Embryonic facial prominence (tissue), 1 donor: ENCODE data around the gene OR10C1.
"Not testable (repeated sequence)": the region's sequence is repeated elsewhere in the genome, so short reads cannot be mapped to it uniquely, and the experiment has no call there.

Experiments used
- DNase-seq: peaks from one replicate; pipeline ENCODE4 v3.0.0-alpha.2; 2016; ENCODE audit errors: extremely low spot score

The OR10C1 gene, protein sequence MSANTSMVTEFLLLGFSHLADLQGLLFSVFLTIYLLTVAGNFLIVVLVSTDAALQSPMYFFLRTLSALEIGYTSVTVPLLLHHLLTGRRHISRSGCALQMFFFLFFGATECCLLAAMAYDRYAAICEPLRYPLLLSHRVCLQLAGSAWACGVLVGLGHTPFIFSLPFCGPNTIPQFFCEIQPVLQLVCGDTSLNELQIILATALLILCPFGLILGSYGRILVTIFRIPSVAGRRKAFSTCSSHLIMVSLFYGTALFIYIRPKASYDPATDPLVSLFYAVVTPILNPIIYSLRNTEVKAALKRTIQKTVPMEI

GRCh38 chr6:29439006-29439405 is at the start of gene OR10C1:
Gene OR10C1 (plus strand): TSS chr6:29439306. CDS start chr6:29440016, 710 bp downstream.
- no peak for DNase-seq

- no peak for DNase-seq
These were observed 43.8 kb upstream of the OR10C1 start, which contains the start of gene OR12D2 for GRCh38 chr6:29395331-29395730. Gene OR12D2 (plus strand): TSS chr6:29395631. CDS start chr6:29396700, 1,069 bp downstream.

GRCh38 chr6:29399525-29399924 is 39.6 kb upstream of the OR10C1 start:
- no peak for DNase-seq

DNA sequence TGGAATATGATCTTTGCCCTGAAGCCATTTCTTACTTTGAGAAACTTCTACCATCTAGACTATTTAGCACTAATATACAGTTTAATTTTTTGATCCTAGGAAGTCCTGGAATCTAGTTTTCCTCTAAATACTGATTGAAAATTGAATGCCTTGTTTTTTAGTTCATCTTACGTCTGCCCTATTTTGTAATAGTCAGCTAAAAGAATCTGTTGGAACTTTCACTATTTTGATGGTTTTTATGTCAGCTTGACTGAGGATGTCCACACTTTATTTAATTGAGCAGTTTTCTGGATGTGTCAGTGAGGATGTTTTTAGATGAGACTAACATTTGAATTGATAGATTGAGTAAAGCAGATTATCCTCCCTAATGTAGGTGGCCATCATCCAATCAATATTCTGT is 35.3 kb upstream of the OR10C1 start:
- DNase-seq: no peak

GRCh38 chr6:29414588-29414987 is 24.5 kb upstream of the OR10C1 start, which contains the start of gene OR12D1:
Gene OR12D1 (plus strand): TSS chr6:29414928.
- no peak for DNase-seq

DNA sequence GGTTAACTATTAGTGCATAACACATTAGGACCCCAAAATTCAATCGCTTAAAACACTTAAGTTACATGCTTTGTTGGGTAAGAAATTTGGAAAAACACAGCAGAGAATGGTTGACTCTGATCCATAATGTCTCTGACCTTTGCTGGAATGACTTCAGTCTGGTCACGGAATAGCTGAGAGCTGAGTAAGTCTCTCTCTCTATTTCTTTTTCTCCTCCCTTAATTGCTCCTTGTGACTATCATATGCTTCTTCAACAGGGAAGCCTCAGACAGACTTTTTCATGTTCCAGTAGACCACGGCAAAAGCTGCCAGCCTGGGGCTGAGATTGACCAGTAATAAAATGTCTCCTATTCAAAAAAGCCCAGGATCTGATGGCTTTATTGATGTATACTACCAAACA is 19.6 kb upstream of the OR10C1 start:
- DNase-seq: no peak

- no peak for DNase-seq
These were observed 14.9 kb upstream of the OR10C1 start for GRCh38 chr6:29424168-29424567.

GRCh38 chr6:29424575-29424974 is 14.5 kb upstream of the OR10C1 start:
- DNase-seq: no peak

GRCh38 chr6:29425075-29425474 is 14.0 kb upstream of the OR10C1 start:
- no peak for DNase-seq

GRCh38 chr6:29426654-29427053 is 12.5 kb upstream of the OR10C1 start:
- DNase-seq: no peak

DNA sequence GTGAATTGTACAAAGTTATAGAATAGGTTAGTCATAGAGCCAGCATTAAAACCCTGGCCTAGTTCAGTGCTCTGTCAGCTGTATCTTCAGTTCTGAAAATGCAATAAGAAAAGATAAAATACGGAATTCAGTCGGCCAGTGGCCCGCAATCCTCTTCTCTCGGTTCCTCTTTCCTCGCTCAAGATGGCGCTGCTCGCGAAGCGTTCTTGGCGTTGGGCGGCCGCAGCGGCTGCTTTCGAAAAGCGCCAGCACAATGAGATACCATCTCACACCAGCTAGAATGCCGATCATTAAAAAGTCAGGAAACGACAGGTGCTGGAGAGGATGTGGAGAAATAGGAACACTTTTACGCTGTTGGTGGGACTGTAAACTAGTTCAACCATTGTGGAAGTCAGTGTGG is 2.4 kb upstream of the OR10C1 start:
- DNase-seq: not testable (repeated sequence)

GRCh38 chr6:29442719-29443118 is 3.6 kb downstream of the OR10C1 start:
- DNase-seq: no peak

DNA sequence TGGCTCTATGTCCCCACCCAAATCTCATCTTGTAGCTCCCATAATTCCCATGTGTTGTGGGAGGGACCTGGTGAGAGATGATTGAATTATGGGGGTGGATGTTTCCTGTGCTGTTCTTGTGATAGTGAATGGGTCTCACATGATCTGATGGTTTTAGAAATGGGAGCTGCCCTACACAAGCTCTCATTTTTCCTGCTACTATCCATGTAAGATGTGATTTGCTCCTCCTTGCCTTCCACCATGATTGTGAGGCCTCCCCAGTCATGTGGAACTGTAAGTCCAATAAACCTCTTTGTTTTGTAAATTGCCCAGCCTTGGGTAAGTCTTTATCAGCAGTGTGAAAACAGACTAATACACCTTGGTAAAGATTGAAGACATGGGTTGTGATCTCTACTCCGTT is 4.9 kb downstream of the OR10C1 start:
- DNase-seq: not testable (repeated sequence)

DNA sequence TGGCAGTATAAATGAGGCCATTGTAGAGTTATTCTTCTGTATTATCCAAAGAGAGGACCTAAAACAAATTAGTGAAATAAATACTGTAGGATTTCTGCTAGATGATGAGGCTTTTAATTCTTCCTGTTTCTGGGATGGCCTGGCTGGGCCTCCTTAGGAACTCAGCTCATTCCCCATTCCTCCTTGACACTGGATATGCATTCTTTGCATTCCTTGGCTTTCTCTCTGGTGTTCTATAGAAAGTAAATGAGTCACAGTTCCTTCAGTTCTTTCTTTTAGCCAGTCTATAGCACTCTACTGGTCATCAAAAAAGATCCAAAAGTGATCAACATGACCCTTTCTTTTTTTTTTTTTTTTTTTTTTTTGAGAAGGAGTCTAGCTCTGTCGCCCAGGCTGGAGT is 8.6 kb downstream of the OR10C1 start:
- DNase-seq: no peak

DNA sequence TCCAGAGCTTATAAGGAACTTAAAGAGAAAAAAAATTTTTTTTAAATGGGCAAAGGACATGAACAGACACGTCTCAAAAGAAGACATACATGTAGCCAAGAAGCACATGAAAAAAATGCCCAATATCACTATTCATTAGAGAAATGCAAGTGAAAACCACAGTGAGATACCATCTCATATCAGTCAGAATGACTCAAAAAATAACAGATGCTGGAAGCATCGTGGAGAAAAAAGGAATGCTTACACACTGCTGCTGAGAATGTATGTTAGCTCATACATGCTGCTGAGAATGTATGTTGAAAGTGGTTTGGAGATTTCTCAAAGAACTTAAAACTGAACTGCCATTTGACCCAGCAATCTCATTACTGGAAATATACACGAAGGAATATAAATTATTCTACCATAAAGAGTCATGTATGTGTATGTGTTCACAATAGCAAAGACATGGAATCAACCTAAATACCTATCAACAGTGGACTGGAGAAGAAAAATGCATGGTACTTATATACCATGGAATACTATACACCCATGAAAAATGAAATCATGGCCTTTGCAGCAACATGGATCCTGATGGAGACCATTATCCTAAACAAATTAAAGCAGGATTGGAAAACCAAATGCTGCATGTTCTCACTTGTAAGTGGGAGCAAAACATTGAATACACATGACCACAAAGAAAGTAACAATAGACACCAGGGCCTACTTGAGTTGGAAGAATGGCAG is 12.5 kb downstream of the OR10C1 start:
- no peak for DNase-seq

DNA sequence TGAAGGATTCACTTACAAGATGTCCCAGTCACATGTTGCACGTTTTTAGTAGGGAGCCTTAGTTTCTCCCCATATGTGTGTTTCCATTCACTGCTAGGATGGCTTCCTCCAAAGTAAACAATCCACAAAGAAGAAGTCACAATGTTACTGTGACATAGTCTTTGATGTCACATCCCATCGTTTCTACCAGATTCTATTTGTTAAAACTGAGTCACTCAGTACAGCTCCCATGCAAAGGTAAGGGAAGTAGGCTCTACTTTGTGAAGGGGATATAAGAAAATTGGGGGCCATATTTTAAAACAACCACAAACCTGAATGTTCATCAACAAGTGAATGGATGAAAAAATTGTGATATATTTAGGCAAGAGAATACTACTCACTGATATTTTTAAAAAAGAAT is 17.9 kb downstream of the OR10C1 start, which contains the start of the genes OR11A1 and OR2H1:
OR11A1 (minus strand) TSS at position 101 of the 400 bp plus-strand sequence. CDS start 29,430 bp downstream, outside the sequence.
OR2H1 (plus strand) TSS at position 185 of the 400 bp plus-strand sequence. CDS start 4,615 bp downstream, outside the sequence.
- no peak for DNase-seq

GRCh38 chr6:29461021-29461814 is 22.1 kb downstream of the OR10C1 start:
- no peak for DNase-seq

DNA sequence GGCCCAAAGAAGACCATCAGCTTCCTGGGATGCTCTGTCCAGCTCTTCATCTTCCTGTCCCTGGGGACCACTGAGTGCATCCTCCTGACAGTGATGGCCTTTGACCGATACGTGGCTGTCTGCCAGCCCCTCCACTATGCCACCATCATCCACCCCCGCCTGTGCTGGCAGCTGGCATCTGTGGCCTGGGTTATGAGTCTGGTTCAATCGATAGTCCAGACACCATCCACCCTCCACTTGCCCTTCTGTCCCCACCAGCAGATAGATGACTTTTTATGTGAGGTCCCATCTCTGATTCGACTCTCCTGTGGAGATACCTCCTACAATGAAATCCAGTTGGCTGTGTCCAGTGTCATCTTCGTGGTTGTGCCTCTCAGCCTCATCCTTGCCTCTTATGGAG is 22.9 kb downstream of the OR10C1 start:
- DNase-seq: no peak

DNA sequence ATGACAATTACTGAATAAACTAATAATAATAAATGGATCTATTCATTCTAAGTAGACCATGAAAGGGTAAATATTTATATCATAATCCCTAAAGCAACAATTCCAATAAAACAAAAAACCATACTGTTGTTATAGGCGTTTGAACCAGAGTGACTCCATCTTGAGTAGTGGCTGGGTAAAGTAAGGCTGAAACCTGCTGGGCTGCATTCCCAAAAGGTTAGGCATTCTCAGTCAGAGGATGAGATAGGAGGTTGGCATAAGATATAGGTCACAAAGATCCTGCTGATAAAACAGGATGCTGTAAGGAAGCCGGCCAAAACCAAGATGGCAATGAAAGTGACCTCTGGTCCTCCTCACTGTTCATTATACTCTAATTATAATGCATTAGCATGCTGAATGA is 26.2 kb downstream of the OR10C1 start:
- no peak for DNase-seq

DNA sequence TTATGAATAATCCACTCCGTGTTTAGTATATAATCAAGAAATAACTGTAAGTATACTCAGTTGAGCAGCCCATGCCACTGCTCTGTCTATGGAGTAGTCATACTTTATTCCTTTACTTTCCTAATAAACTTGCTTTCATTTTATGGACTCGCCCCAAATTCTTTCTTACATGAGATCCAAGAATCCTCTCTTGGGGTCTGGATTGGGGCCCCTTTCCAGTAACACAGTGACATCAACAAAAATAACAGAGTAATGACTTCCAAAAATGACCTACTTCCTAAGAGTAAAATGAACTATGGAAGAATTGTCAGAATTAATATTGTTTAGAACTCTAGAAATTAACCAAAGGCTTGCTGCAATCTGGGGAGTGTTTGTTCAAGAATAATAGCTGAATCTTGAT is 26.7 kb downstream of the OR10C1 start:
- DNase-seq: no peak

GRCh38 chr6:29466241-29466640 is 27.1 kb downstream of the OR10C1 start:
- DNase-seq: no peak

GRCh38 chr6:29474996-29475395 is 35.9 kb downstream of the OR10C1 start:
- no peak for DNase-seq
